ENCODE measurements around the gene TAPBPL. TPM values are rescaled to one million over a fixed set of nuclear protein-coding genes. Genes with fewer than 3 reads are reported as not detected.
A peak's percentile ranks its signal among the peaks of the same experiment; 100 is the strongest.

TAPBPL gene
- total and polyA plus RNA-seq, 2 of the 13 experiments (the other 11 are each of a cell fraction or from before 2014, with no cell fraction given) = 10.0 to 14.5 TPM

DNA sequence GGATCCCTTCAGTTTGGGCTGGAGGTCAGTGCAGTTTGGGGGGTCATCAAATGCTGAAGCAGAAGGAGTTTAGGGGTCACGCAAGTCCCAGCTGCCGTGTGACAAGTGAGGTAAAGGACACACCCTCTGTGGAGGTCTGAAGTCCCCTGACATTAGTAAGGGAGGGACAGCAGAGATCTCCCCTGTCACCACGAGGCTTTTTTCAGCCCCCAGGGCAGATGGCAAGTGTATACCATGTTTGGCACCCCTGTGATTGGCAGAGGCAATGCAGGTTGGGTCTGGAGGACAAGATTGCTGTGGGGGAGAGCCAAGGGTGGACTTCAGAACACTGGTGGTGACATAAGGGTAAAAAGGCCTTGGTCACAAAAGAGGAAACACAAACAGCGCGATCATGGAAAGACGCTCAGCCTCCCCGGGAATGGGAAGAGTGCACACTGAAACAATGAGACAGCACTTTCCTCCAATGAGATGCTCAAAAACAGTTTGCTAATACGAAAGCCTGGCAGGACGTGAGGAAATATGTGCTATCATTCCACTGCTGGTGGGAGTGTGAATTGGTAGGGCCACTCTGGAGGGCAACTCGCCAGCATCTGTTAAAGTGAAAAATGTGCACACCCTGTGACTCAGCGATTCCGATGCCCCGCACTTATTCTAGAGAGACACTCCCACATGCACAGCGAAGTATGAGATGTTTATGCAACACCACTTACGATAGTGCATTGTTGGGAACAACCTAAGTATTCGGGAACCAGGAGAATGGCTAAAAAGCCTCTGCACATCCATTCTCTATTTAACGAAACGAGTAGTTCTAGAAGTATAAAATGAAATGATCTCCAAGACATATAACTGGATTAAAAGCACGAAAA lies 21.5 kb upstream of the TAPBPL start (continued):
- TF ChIP-seq ARID2 (CRISPR knock-in tag; IDR thresholded peaks at IDR 0.05; ENCODE audit: borderline replicate concordance) (peak; percentile 83), ZNF839 (CRISPR knock-in tag; IDR thresholded peaks at IDR 0.05; ENCODE audit: borderline replicate concordance) (no peak), ZNF746 (CRISPR knock-in tag; IDR thresholded peaks at IDR 0.05) (no peak), ATAD3A (CRISPR knock-in tag; IDR thresholded peaks at IDR 0.05) (no peak), DNMT1 (CRISPR knock-in tag; IDR thresholded peaks at IDR 0.05) (no peak), SALL1 (CRISPR knock-in tag; IDR thresholded peaks at IDR 0.05) (peak; percentile 33), SMAD1 (CRISPR knock-in tag; IDR thresholded peaks at IDR 0.05; ENCODE audit: borderline replicate concordance, low read depth) (no peak), ZNF3 (CRISPR knock-in tag; IDR thresholded peaks at IDR 0.05) (no peak), ZBTB21 (CRISPR knock-in tag; IDR thresholded peaks at IDR 0.05) (no peak), NFE2L2 (IDR thresholded peaks at IDR 0.05; ENCODE audit: low read length) (peak; percentile 91), SAP130 (CRISPR knock-in tag; IDR thresholded peaks at IDR 0.05; ENCODE audit: low read depth) (peak; percentile 83), PHF21A (CRISPR knock-in tag; IDR thresholded peaks at IDR 0.05) (no peak), MAFF (IDR thresholded peaks at IDR 0.05; ENCODE audit: low read depth, low read length) (peak; percentile 75), ZMYM3 (CRISPR knock-in tag; IDR thresholded peaks at IDR 0.05) (no peak), MAFG (CRISPR knock-in tag; IDR thresholded peaks at IDR 0.05) (peak; percentile 95), LCORL (IDR thresholded peaks at IDR 0.05) (no peak), LCORL (CRISPR knock-in tag; IDR thresholded peaks at IDR 0.05) (0 out of 2 replicates have a peak, but pooled peaks have one; percentile 37), MEIS1 (CRISPR knock-in tag; IDR thresholded peaks at IDR 0.05; ENCODE audit: borderline replicate concordance) (no peak), GLI4 (CRISPR knock-in tag; IDR thresholded peaks at IDR 0.05; ENCODE audit: borderline replicate concordance) (no peak), NRL (CRISPR knock-in tag; IDR thresholded peaks at IDR 0.05; ENCODE audit: borderline replicate concordance) (no peak), SOX13 (IDR thresholded peaks at IDR 0.05) (0 out of 2 replicates have a peak, but pooled peaks have one; percentile 19), SOX13 (CRISPR knock-in tag; conservative IDR thresholded peaks at IDR 0.05 in 1 of 2, IDR thresholded peaks at IDR 0.05 in 1 of 2) (no peak)
- TF ChIP-seq, protein P1, sequence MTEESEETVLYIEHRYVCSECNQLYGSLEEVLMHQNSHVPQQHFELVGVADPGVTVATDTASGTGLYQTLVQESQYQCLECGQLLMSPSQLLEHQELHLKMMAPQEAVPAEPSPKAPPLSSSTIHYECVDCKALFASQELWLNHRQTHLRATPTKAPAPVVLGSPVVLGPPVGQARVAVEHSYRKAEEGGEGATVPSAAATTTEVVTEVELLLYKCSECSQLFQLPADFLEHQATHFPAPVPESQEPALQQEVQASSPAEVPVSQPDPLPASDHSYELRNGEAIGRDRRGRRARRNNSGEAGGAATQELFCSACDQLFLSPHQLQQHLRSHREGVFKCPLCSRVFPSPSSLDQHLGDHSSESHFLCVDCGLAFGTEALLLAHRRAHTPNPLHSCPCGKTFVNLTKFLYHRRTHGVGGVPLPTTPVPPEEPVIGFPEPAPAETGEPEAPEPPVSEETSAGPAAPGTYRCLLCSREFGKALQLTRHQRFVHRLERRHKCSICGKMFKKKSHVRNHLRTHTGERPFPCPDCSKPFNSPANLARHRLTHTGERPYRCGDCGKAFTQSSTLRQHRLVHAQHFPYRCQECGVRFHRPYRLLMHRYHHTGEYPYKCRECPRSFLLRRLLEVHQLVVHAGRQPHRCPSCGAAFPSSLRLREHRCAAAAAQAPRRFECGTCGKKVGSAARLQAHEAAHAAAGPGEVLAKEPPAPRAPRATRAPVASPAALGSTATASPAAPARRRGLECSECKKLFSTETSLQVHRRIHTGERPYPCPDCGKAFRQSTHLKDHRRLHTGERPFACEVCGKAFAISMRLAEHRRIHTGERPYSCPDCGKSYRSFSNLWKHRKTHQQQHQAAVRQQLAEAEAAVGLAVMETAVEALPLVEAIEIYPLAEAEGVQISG (CRISPR knock-in tag; IDR thresholded peaks at IDR 0.05) = peak; percentile 43; the same call in 1 of the 2 replicates
- TF ChIP-seq, protein P2, sequence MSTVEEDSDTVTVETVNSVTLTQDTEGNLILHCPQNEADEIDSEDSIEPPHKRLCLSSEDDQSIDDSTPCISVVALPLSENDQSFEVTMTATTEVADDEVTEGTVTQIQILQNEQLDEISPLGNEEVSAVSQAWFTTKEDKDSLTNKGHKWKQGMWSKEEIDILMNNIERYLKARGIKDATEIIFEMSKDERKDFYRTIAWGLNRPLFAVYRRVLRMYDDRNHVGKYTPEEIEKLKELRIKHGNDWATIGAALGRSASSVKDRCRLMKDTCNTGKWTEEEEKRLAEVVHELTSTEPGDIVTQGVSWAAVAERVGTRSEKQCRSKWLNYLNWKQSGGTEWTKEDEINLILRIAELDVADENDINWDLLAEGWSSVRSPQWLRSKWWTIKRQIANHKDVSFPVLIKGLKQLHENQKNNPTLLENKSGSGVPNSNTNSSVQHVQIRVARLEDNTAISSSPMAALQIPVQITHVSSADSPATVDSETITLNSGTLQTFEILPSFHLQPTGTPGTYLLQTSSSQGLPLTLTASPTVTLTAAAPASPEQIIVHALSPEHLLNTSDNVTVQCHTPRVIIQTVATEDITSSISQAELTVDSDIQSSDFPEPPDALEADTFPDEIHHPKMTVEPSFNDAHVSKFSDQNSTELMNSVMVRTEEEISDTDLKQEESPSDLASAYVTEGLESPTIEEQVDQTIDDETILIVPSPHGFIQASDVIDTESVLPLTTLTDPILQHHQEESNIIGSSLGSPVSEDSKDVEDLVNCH (CRISPR knock-in tag; IDR thresholded peaks at IDR 0.05) = no peak
- TF ChIP-seq, protein P3, sequence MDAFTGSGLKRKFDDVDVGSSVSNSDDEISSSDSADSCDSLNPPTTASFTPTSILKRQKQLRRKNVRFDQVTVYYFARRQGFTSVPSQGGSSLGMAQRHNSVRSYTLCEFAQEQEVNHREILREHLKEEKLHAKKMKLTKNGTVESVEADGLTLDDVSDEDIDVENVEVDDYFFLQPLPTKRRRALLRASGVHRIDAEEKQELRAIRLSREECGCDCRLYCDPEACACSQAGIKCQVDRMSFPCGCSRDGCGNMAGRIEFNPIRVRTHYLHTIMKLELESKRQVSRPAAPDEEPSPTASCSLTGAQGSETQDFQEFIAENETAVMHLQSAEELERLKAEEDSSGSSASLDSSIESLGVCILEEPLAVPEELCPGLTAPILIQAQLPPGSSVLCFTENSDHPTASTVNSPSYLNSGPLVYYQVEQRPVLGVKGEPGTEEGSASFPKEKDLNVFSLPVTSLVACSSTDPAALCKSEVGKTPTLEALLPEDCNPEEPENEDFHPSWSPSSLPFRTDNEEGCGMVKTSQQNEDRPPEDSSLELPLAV (CRISPR knock-in tag; conservative IDR thresholded peaks at IDR 0.05; ENCODE audit: low read depth) = no peak

Data from HepG2 (cell line).